Fibroblast of mammary gland (primary cell): ENCODE results near the gene GUCA1A.

Source experiments
- DNase-seq: peaks from one replicate; pipeline ENCODE4 v3.0.0-alpha.2; 2010; ENCODE audit warnings: low read depth
- H3K4me3 ChIP-seq: 2 replicates; pipeline ENCODE4 v1.5.1; 2011; ENCODE audit warnings: low read depth, mild to moderate bottlenecking, low read length, moderate library complexity; ENCODE audit not compliant: control insufficient read depth
- TF ChIP-seq, protein P1 (sequence below): conservative IDR thresholded peaks from 2 replicates; pipeline ENCODE4 v1.5.1; 2011; ENCODE audit warnings: low read depth, low read length, inconsistent platforms; ENCODE audit not compliant: control insufficient read depth, insufficient read depth

The GUCA1A gene

DNA sequence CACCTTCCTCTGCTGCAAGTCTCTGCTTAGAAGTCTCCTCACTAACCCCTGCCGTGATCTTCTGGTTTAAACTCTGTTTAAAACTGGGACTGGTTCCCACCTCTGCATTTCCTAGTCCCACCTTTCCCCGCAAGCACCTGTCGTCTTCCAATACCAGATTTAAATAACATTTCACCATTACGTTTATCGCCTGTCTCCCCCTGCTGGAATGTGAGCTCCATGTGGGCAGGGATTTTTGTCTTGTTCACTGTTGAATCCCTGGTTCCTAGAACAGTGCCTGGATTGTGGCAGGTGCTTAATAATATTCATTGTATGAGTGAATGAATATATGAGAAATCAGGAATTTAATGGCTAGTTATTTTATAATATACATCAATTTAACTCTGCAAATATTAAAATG lies 2.7 kb downstream of the GUCA1A start:
- TF ChIP-seq, protein P1, sequence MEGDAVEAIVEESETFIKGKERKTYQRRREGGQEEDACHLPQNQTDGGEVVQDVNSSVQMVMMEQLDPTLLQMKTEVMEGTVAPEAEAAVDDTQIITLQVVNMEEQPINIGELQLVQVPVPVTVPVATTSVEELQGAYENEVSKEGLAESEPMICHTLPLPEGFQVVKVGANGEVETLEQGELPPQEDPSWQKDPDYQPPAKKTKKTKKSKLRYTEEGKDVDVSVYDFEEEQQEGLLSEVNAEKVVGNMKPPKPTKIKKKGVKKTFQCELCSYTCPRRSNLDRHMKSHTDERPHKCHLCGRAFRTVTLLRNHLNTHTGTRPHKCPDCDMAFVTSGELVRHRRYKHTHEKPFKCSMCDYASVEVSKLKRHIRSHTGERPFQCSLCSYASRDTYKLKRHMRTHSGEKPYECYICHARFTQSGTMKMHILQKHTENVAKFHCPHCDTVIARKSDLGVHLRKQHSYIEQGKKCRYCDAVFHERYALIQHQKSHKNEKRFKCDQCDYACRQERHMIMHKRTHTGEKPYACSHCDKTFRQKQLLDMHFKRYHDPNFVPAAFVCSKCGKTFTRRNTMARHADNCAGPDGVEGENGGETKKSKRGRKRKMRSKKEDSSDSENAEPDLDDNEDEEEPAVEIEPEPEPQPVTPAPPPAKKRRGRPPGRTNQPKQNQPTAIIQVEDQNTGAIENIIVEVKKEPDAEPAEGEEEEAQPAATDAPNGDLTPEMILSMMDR: peak; percentile 36
- no peak for DNase-seq
- H3K4me3 ChIP-seq: no peak overlapping the region

DNA sequence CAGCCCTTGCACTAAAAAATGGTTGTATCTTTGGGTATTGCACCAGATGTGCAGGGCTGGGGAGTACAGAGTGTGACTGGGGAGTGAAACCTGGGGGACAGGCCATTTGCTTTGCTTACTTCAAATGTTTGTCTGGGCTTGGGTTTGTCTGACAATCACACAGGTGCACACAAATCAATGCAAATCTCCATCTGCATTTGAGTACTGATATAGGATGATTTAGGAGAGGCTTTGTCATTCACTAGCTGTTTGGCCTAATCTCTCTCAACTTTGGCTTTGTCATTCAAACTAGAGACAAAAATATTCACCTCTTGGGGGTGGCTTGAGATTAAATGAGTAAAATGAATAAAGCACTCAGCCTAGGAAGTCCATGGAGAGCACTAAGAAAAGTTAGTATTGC lies 3.8 kb downstream of the GUCA1A start:
- TF ChIP-seq, protein P1: no peak
- DNase-seq: no peak
- no peak overlapping the region for H3K4me3 ChIP-seq

- TF ChIP-seq, protein P1: no peak
- H3K4me3 ChIP-seq: no peak overlapping the region
- no peak for DNase-seq
Measured at GRCh38 chr6:42177514-42178364, 4.6 kb downstream of the GUCA1A start.

- H3K4me3 ChIP-seq: no peak overlapping the region
- DNase-seq: no peak
- TF ChIP-seq, protein P1: no peak
Measured at GRCh38 chr6:42179261-42179944, 6.2 kb downstream of the GUCA1A start.

DNA sequence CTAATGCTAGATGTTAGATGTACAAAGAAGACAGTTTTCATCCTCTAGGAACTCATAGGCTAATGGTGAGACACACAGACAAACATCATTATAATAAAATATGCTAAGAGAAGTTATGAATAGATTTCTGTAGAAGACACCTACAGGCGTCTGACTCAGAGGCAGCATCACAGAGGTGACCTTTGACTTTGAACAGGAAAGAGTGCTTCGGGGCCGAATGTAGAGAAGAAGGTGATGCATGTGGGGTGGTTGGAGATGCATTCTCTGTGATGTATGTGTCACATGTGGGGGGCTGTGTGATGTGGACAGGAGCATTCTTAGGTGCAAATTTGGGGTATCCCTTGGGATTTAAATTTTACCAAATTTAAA lies 6.8 kb downstream of the GUCA1A start:
- H3K4me3 ChIP-seq: no peak overlapping the region
- no peak for DNase-seq
- TF ChIP-seq, protein P1: no peak

- H3K4me3 ChIP-seq: no peak overlapping the region
- TF ChIP-seq, protein P1: no peak
- no peak for DNase-seq
Measured at GRCh38 chr6:42182101-42182500, 8.9 kb downstream of the GUCA1A start.
